Hematopoietic multipotent progenitor cell (in vitro differentiated cells): ENCODE results near the gene P2RY6. TPM values are rescaled to one million over a fixed set of nuclear protein-coding genes. Genes with fewer than 3 reads are reported as not detected.
"Not testable (repeated sequence)": the region's sequence is repeated elsewhere in the genome, so short reads cannot be mapped to it uniquely, and the experiment has no call there.

Experiments
- DNase-seq, 3 donors: peaks; one replicate each; pipeline ENCODE4 v3.0.0-alpha.2; 2011 to 2015; ENCODE audit warnings: low read depth in 2 of 3, low spot score in 2 of 3
- total RNA-seq: library from RNA; depleted of rRNA; stranded (reverse); fragments of >200 nt; gene quantifications from one replicate; pipeline ENCODE4 v1.2.3, GENCODE V29; 2012

Gene P2RY6
- total RNA-seq, result 0.27 TPM

GRCh38 chr11:73271936-73272679 lies at the start of gene P2RY6:
TSS of gene P2RY6 (plus strand) at chr11:73272338. CDS start at chr11:73296519, 24,181 bp downstream.
- no peak for DNase-seq

GRCh38 chr11:73223998-73224730 lies 48.0 kb upstream of the P2RY6 start:
- peak in 1 of 3 donors; percentile 39 for DNase-seq

DNA sequence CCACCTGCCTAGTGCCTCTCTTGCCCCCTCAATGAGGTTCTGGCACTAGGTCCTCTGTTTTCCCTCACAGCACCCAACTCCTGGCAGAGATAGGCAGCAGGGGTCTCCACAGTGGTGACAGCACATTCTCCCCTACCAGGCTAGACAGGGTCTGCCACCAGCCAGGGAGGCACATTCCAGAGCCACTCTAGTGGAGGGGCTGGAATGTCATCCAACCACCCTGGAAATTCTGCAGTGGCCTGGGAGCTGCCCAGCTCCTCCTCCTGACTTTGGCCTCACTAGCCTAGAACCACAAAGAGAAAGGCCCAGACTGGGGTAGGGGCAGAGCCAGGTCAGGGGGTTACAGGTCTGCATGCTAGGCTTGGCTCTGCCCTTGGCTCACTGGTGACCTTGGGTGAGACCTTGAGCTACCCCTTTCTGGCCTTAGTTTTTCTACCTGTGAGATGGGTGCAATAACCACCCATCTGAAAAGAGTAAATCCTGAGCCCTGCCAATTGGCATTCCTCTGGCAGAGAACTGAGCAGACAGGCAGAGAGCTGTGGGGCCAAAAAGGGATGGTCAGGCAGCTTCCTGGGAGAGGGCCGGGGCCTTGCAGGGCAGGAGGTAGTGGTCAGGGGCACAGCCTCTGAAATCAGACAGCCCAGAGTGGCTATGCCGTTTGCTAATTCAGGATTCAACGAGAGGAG lies 47.0 kb upstream of the P2RY6 start:
- no peak for DNase-seq

GRCh38 chr11:73225851-73226250 lies 46.3 kb upstream of the P2RY6 start:
- DNase-seq, result no peak

GRCh38 chr11:73226297-73227006 lies 45.7 kb upstream of the P2RY6 start:
- no peak for DNase-seq

GRCh38 chr11:73227571-73228211 lies 44.4 kb upstream of the P2RY6 start:
- DNase-seq, result no peak

DNA sequence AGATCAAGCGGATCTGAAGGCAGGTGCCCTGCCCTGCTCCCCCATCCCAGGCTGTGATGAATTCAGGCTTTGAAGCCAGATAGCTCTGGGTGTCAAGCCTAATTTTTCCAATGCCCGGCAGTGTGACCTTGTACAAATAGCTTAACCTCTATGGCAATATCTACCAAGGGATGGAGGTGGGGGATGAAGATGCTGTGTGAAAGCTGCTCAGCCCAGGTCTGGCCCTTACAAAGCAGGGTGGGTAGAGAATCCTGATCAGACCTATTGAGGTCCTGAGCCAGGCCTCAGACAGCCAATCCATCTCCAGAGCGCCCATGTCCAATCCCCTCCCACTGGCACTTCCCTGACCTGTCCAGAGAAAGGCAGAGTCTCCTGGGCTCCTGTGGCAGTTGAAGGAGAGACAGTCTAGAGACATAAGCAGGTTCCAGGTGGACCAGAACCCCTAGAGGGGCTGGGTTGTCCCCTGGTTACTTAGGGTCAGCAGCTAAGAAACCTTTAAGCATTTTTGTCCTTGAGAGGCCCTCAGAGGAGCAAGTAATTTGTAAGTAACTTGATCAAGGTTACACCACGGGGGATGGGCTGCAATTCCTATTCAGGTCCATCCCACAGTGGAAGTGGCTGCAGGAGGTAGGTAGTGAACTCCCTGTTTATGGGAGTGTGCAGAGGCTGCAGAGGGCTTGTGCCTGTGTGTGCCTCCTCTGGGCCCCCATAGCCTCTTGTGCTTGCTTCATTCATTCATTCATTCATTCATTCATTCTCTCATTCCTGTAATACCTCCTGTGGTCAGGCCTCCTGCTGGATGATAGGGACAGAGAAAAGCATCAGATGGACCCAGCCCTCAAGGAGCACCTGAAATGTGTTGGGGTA lies 43.6 kb upstream of the P2RY6 start:
- DNase-seq, result no peak

DNA sequence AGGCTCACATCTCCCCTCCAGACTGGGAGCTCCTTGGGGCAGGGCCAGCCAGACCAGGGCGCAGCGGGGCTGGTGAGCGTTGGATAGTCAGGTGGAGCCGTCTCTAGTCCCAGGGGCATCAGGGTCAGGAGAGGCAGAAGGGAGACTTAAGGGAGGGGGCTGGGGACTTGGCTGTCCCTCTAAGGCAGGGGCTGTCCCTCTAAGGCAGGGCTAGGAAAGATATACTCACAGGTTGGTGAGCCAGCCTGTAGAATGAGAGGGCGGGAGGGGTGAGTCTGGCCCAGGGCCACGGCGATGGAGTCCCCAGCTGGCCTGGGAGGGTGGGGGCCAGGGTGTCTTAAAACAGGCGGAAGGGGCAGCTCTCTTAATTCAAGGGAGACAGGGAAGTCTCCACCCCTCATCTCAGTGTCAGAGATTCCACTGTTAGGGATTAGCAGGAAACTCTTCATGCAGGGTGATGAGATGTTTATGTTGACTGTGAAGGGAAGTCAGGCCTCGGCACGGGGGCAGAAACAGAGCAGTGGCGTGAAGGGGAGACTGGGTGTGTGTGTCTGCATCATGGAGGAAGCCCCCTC lies 42.7 kb upstream of the P2RY6 start:
- no peak for DNase-seq

DNA sequence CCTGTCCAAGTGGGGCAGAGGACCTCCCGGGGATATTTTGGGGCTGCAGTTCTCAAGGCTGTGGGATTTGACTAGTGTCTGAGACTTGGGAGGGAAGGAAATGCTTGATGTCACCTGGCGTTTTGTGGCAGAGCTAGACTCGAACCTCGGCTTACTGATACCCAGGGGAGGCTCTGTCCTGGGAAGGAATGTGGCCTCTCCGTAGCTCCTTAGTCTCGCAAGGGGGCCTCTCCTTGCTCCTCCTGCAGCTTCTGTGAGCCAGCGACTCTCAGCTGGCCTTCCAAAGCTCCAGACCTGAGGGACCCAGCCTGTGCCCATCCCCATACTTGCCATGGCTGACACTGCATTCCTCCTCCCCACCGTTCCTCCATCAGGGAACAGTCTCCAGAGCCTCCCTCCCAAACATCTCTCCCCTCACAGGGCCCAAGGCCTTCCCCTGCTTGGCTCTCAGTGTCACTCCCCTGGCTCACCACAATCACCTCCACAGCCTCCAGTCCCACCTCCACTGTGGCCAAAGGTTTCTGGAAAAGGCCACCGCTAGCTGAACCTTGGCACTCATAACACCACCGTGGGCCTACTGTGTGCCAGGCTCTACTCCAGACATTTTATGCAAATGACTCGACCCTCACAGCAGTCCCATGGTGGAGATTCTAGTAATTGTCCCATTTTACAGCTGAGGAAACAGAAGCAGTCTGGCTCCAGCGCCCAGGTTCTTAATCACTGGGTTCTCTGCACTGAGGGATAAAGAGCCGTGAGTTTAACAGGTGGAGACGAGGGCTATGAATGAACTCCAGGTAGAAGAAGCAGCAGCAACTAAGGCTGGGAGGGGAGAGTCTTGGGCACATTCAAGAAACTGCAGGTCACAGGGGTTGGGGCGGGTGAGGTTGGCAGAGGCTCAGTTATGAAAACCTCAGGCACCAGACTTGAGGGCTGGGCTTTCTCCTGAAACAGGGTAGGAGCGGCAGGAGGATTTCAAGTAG lies 42.0 kb upstream of the P2RY6 start:
- DNase-seq, result no peak

DNA sequence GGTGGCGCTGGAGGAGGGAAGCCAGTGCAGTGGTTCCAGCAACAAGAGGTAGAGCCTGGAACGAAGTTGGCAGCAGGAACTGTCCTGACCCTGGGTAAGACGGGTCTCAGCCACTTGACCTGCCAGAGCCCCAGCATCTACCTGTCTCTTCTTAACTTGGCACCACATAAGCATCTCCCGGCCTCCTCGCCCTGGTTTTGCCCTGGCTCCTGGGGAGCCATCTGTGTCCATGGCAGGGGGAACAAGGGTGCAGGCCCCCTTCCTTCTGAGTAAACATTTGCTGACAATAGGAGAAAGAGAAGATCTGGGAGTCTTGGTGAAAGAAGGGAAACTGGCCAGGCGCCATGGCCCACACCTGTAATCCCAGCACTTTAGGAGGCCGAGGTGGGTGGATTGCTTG lies 41.2 kb upstream of the P2RY6 start:
- no peak for DNase-seq

DNA sequence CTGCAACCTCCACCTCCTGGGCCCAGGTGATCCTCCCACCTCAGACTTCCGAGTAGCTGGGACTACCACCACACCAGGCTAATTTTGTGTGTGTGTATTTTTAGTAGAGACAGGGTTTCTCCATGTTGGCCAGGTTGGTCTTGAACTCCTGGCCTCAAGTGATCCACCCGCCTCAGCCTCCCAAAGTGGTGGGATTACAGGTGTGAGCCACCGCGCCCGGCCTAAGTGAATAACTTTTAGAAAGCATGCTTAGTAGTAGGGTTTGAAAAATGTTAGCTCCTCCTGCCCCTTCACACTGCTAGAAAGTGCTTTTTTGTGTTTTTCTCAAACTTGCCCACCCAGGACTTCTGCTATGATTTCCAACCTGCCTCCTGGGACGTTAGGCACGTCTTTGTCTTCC lies 39.7 kb upstream of the P2RY6 start:
- not testable (repeated sequence) for DNase-seq

GRCh38 chr11:73233211-73233610 lies 38.9 kb upstream of the P2RY6 start:
- DNase-seq, result no peak

DNA sequence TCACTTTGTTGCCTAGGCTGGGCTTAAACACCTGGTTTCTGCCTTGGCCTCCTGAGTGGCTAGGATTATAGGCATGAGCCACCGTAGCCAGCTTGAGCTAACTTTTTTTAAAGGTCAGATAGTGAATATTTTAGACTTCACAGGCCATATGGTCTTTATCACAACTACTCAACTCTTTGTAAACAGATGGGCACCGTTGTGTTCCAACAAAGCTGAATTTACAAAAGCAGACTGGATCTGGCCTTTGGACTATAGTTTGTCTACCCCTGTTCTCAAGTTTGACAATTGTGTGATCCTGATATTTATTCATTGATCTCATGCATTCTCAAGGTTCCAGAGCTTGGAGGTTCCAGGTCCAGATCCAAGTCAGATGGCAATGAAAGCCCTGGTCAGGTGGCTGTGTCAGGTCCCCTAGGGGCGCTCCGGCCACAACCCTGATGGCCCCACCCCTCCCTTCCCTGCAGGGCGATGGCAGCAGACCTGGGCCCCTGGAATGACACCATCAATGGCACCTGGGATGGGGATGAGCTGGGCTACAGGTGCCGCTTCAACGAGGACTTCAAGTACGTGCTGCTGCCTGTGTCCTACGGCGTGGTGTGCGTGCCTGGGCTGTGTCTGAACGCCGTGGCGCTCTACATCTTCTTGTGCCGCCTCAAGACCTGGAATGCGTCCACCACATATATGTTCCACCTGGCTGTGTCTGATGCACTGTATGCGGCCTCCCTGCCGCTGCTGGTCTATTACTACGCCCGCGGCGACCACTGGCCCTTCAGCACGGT lies 38.3 kb upstream of the P2RY6 start:
- no peak for DNase-seq

DNA sequence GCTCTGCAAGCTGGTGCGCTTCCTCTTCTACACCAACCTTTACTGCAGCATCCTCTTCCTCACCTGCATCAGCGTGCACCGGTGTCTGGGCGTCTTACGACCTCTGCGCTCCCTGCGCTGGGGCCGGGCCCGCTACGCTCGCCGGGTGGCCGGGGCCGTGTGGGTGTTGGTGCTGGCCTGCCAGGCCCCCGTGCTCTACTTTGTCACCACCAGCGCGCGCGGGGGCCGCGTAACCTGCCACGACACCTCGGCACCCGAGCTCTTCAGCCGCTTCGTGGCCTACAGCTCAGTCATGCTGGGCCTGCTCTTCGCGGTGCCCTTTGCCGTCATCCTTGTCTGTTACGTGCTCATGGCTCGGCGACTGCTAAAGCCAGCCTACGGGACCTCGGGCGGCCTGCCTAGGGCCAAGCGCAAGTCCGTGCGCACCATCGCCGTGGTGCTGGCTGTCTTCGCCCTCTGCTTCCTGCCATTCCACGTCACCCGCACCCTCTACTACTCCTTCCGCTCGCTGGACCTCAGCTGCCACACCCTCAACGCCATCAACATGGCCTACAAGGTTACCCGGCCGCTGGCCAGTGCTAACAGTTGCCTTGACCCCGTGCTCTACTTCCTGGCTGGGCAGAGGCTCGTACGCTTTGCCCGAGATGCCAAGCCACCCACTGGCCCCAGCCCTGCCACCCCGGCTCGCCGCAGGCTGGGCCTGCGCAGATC lies 37.5 kb upstream of the P2RY6 start:
- DNase-seq, result no peak

- DNase-seq, result no peak
These were observed 36.8 kb upstream of the P2RY6 start for GRCh38 chr11:73235236-73235786.

- DNase-seq, result no peak
These were observed 35.9 kb upstream of the P2RY6 start for GRCh38 chr11:73236205-73236765.
